Smooth muscle cell (in vitro differentiated cells): Measurements from ENCODE around the gene MYCT1. TPM values are rescaled to one million over a fixed set of nuclear protein-coding genes. Genes with fewer than 3 reads are reported as not detected.

ENCODE experiments used
- DNase-seq: peaks from one replicate; lab custom pipeline; 2025; ENCODE audit not compliant: unreplicated experiment; lab: John Stamatoyannopoulos, UW
- H2AFZ ChIP-seq: fragments of 200-600 bp; sonication (generic); 2 replicates; pipeline ENCODE4 v1.6.0; 2016; ENCODE audit warnings: antibody characterized with exemption, low read depth, mild to moderate bottlenecking
- H3F3A ChIP-seq: fragments of 200-600 bp; sonication (generic); 2 replicates; pipeline ENCODE4 v1.6.0; 2017; ENCODE audit warnings: antibody characterized with exemption, low read depth
- H3K27ac ChIP-seq: fragments of 200-600 bp; sonication (generic); 2 replicates; pipeline ENCODE4 v1.5.1; 2016; ENCODE audit warnings: low read depth, mild to moderate bottlenecking
- H3K27me3 ChIP-seq: fragments of 200-600 bp; sonication (generic); 2 replicates; pipeline ENCODE4 v1.6.1; 2016; ENCODE audit warnings: low read depth, mild to moderate bottlenecking
- H3K36me3 ChIP-seq: fragments of 200-600 bp; sonication (generic); 2 replicates; pipeline ENCODE4 v1.5.1; 2016; ENCODE audit warnings: low read depth
- H3K4me1 ChIP-seq: fragments of 200-600 bp; sonication (generic); 2 replicates; pipeline ENCODE4 v1.5.1; 2016; ENCODE audit warnings: low read depth
- H3K4me2 ChIP-seq: fragments of 200-600 bp; sonication (generic); 2 replicates; pipeline ENCODE4 v1.6.0; 2016; ENCODE audit warnings: mild to moderate bottlenecking
- H3K4me3 ChIP-seq: fragments of 200-600 bp; sonication (generic); 2 replicates; pipeline ENCODE4 v1.5.1; 2016; ENCODE audit warnings: mild to moderate bottlenecking
- H3K79me2 ChIP-seq: fragments of 200-600 bp; sonication (generic); 2 replicates; pipeline ENCODE4 v1.6.0; 2016; ENCODE audit warnings: low read depth, mild to moderate bottlenecking
- H3K9ac ChIP-seq: fragments of 200-600 bp; sonication (generic); 2 replicates; pipeline ENCODE4 v1.6.0; 2016; ENCODE audit warnings: low read depth
- H3K9me3 ChIP-seq: fragments of 200-600 bp; sonication (generic); replicated peaks from 2 replicates; pipeline ENCODE4 v1.5.1; 2016; ENCODE audit warnings: low read depth
- H4K20me1 ChIP-seq: fragments of 200-600 bp; sonication (generic); 2 replicates; pipeline ENCODE4 v1.6.0; 2016; ENCODE audit warnings: low read depth
- CTCF ChIP-seq: fragments of 200-600 bp; sonication (generic); IDR thresholded peaks from 2 replicates; pipeline ENCODE4 v1.5.1; 2017; ENCODE audit warnings: borderline replicate concordance, mild to moderate bottlenecking, antibody characterized with exemption; ENCODE audit not compliant: insufficient read depth, poor library complexity, severe bottlenecking
- WGBS: methylation state at CpG from one replicate; pipeline ENCODE4 v1.1.7; 2016; ENCODE audit warnings: low lambda C conversion rate; 5-methylcytosine and 5-hydroxymethylcytosine counted together
- polyA plus RNA-seq: library from polyadenylated mRNA; unstranded; fragments of >200 nt; fragmentation: Nextera tagmentation; extraction: Ambion mirVana; gene quantifications from 2 replicates; pipeline ENCODE4 v1.2.1, GENCODE V29; 2016
- total RNA-seq: library from RNA; depleted of rRNA; stranded (reverse); fragments of >200 nt; gene quantifications from 2 replicates; pipeline ENCODE4 v1.2.3, GENCODE V29; 2014

MYCT1 gene
- total and polyA plus RNA-seq, 2 experiments from 2014 or later: not detected

- Histone ChIP-seq H3K79me2 (no peaks in the 10 kb centered on the region), H3K36me3 (no peaks in the 10 kb centered on the region), H2AFZ (no peak overlapping the region), H3K4me3 (no peak overlapping the region), H4K20me1 (no peaks in the 10 kb centered on the region), H3K9me3 (no peaks in the 10 kb centered on the region), H3K9ac (no peak overlapping the region), H3K27me3 (no peaks in the 10 kb centered on the region), H3F3A (no peaks in the 10 kb centered on the region), H3K4me1 (no peaks in the 10 kb centered on the region), H3K27ac (no peak overlapping the region), H3K4me2 (no peak overlapping the region)
- 85% methylated on average over 5 of the region's 5 CpGs for WGBS
- no peak for DNase-seq
- TF ChIP-seq CTCF: no peak
These were observed 73.5 kb downstream of the MYCT1 start for GRCh38 chr6:152771061-152771687.

Other genes starting within 250 kb of the MYCT1 start
- 56.2 and 97.5 TPM in 2 replicates for gene SYNE1, start 60.5 kb upstream of the MYCT1 start, total RNA-seq
- gene SYNE1, start 60.5 kb upstream of the MYCT1 start, polyA plus RNA-seq: 18.2 and 31.3 TPM in 2 replicates
- gene VIP, start 52.9 kb downstream of the MYCT1 start, total RNA-seq: not detected in 2 replicates
- gene VIP, start 52.9 kb downstream of the MYCT1 start, polyA plus RNA-seq: not detected in 2 replicates